HG03558 (cell line): ENCODE data around the gene CISD2.
"Not testable (repeated sequence)": the region's sequence is repeated elsewhere in the genome, so short reads cannot be mapped to it uniquely, and the experiment has no call there.

Source experiments
- ATAC-seq: cut with Tn5 transposase; IDR thresholded peaks from one replicate; pipeline ENCODE4 v1.9.1; 2021; ENCODE audit warnings: moderate number of reproducible peaks; ENCODE audit not compliant: unreplicated experiment; ENCODE audit errors: extremely low read depth

CISD2 gene

DNA sequence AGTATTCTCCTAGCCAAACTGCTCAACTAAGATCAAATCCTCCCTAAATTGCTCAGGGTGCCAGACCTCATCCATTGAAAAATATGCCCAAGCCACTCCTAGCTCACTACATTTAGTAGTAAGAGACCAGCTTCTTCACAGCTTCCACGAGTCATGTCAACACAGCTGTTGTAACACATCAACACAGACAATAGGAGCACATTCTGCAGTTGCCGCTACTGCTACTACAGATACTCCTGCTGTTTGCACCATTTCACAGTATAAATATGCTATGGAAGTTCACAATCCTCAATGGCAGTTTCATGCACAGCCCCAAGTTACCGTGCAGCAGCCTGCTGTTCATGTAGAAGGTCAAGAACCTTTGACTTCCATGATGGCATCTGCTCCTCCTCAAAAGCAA, 28.8 kb downstream of the CISD2 start:
- ATAC-seq, result not testable (repeated sequence)

DNA sequence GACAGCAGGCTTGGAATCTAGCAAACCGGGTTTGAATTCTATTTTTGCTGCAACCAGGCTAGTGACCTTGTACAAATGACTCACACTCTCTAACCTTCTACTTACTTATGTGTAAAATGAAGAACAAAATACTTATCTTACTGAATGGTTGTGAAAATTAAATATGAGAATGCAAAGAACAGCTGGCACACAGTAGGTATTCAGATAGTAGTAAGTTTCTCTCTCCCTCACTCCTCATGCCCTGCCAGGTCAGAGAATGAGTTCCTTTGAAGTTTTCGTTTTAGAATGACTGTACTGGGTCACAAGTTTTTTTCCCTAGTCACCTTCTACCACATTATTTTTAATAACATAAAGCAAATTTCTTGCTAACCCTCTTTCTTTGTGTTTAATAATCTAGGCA, 33.0 kb downstream of the CISD2 start:
- ATAC-seq, result no peak

DNA sequence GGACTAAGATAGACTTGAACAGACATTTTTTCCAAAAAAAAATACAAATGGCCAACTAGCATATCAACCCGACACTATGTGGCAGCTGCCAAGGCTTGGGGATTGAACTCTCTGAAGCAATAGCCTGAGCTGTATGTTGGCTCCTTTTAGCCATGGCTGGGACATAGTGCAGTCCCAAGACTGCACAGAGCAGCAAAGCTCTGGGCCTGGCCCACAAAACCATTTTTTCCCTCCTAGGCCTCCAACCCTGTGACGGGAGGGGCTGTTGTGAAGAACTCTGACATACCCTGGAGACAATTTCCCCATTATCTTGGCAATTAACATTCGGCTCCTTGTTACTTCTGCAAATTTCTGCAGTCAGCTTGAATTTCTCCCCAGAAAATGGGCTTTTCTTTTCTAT, 50.1 kb downstream of the CISD2 start:
- ATAC-seq, result no peak

DNA sequence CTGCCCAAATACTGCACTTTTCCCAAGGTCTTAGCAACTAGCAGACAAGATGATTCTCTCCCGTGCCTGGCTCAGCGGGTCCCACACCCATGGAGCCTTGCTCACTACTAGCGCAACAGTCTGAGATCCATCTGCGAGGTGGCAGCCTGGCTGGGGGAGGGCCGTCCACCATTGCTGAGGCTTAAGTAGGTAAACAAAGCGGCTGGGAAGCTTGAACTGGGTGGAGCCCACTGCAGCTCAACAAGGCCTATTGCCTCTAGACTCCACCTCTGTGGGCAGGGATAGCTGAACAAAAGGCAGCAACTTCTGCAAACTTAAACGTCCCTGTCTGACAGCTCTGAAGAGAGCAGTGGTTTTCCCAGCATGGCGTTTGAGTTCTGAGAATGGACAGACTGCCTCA, 50.9 kb downstream of the CISD2 start:
- not testable (repeated sequence) for ATAC-seq

DNA sequence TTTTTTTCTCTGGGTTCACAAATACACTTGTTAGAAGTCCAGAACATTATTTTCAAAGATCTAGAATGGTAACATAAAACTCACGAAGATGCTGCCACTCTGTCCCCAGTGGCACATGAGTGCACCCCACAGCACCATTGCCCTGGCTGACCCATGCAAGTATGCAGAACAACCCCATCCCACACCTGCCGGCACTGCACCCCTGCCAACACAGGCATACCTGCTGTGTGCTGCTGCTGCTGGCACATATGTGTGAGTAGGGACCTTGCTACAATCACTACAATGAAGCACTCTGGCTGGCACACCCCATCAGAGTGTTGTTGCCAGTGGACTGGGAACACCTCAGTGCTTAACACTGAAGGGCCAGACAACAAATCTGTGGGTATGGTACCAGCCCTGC, 66.9 kb downstream of the CISD2 start:
- no peak for ATAC-seq

DNA sequence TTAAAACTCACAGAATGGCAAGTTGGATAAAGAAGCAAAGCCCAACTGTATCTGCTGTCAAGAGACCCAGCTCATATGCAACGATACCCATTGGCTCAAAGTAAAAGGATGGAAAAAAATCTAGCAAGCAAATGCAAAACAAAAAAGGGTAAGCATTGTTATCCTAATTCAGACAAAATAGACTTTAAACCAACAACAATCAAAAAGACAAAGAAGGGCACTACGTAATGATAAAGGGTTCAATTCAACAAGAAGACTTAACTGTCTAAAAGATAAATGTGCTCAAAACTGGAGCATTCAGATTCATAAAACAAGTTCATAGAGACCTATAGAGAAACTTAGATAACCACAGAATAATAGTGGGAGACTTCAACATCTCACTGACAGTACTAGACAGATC, 69.3 kb downstream of the CISD2 start:
- not testable (repeated sequence) for ATAC-seq
